GM12878 (cell line): ENCODE results near the gene RUSC1. TPM values are rescaled to one million over a fixed set of nuclear protein-coding genes. Genes with fewer than 3 reads are reported as not detected.

ENCODE experiments used
- ATF7 ChIP-seq: fragments of 450-650 bp; IDR thresholded peaks from 2 replicates; pipeline ENCODE4 v1.6.1; 2016; ENCODE audit warnings: low read depth, mild to moderate bottlenecking
- CBFB ChIP-seq: IDR thresholded peaks from 2 replicates; pipeline ENCODE4 v1.6.1; 2016; ENCODE audit warnings: antibody characterized with exemption, low read depth
- CBX3 ChIP-seq: fragments of 200-600 bp; sonication (generic); IDR thresholded peaks from 2 replicates; pipeline ENCODE4 v1.6.1; 2016; ENCODE audit warnings: low read depth, borderline replicate concordance
- CHD2 ChIP-seq: IDR thresholded peaks from 2 replicates; pipeline ENCODE4 v1.6.1; 2011; ENCODE audit warnings: low read depth, low read length, improper control_type of control experiment, borderline replicate concordance
- DPF2 ChIP-seq: fragments of 450-650 bp; IDR thresholded peaks from 2 replicates; pipeline ENCODE4 v1.6.1; 2017; ENCODE audit warnings: mild to moderate bottlenecking
- FOS ChIP-seq: IDR thresholded peaks from 3 replicates; pipeline ENCODE4 v1.6.1; 2011; ENCODE audit warnings: borderline replicate concordance; ENCODE audit not compliant: insufficient read length; ENCODE audit errors: extremely low read depth
- NFYB ChIP-seq: IDR thresholded peaks from 2 replicates; pipeline ENCODE4 v1.6.1; 2011; ENCODE audit warnings: low read depth, mild to moderate bottlenecking, low read length, improper control_type of control experiment, moderate library complexity; ENCODE audit not compliant: insufficient read depth
- POLR2AphosphoS2 ChIP-seq: IDR thresholded peaks from 2 replicates; pipeline ENCODE4 v1.6.1; 2011; ENCODE audit warnings: low read depth, mild to moderate bottlenecking, low read length, improper control_type of control experiment, moderate library complexity
- POLR2AphosphoS5 ChIP-seq: IDR thresholded peaks from 2 replicates; pipeline ENCODE4 v1.6.1; 2011; ENCODE audit warnings: mild to moderate bottlenecking, low read length, inconsistent platforms
- RAD51 ChIP-seq: fragments of 450-650 bp; IDR thresholded peaks from 2 replicates; pipeline ENCODE4 v1.6.1; 2016; ENCODE audit warnings: moderate library complexity, mild to moderate bottlenecking, inconsistent platforms
- SIX5 ChIP-seq: IDR thresholded peaks from 2 replicates; pipeline ENCODE4 v1.6.1; 2011; ENCODE audit warnings: mild to moderate bottlenecking, low read depth, low read length, moderate library complexity; ENCODE audit not compliant: severe bottlenecking
- SREBF1 ChIP-seq: IDR thresholded peaks from 2 replicates; pipeline ENCODE4 v1.6.1; 2012; ENCODE audit warnings: mild to moderate bottlenecking, low read length
- STAT3 ChIP-seq: IDR thresholded peaks from 2 replicates; pipeline ENCODE4 v1.6.1; 2011; ENCODE audit warnings: low read depth, low read length, improper control_type of control experiment
- TCF12 ChIP-seq: IDR thresholded peaks from 2 replicates; pipeline ENCODE4 v1.6.1; 2011; ENCODE audit warnings: low read depth, mild to moderate bottlenecking, low read length
- TCF3 ChIP-seq: IDR thresholded peaks from 2 replicates; pipeline ENCODE4 v1.6.1; 2012; ENCODE audit warnings: low read depth, mild to moderate bottlenecking, low read length, borderline replicate concordance; ENCODE audit not compliant: insufficient read depth
- YY1 ChIP-seq: IDR thresholded peaks from 2 replicates; pipeline ENCODE4 v1.6.1; 2011; ENCODE audit warnings: low read depth, mild to moderate bottlenecking, low read length
- polyA plus RNA-seq, 11 experiments: library from polyadenylated mRNA; depleted of rRNA in 4 of 11; unstranded in 6 of 11; stranded (reverse) in 5 of 11; fragments of >200 nt; fragmentation: Nextera tagmentation in 4 of 11; fragmentation: Illumina TruSeq in 1 of 11; extraction: Ambion mirVana in 4 of 11; extraction: Trizol in 1 of 11; gene quantifications; 1 replicate in 1 of 11; 2 replicates in 10 of 11; pipeline versions ENCODE4 v1.2.1 to v1.2.3, GENCODE V29; 2011 to 2016; ENCODE audit warnings: inconsistent platforms in 2 of 11, missing spikeins in 2 of 11, low read depth in 1 of 11
- total RNA-seq, 4 experiments: library from RNA; depleted of rRNA in 3 of 4; stranded (reverse); fragments of >200 nt in 3 of 4; fragmentation: Illumina TruSeq in 1 of 4; extraction: Trizol in 1 of 4; gene quantifications; 2 replicates each; pipeline versions ENCODE4 v1.2.1 to v1.2.3, GENCODE V29; 2013 to 2021
- TF ChIP-seq, protein P1 (sequence below): fragments of 150-350 bp; IDR thresholded peaks from 2 replicates; pipeline ENCODE4 v1.6.1; 2016; ENCODE audit warnings: low read depth, low read length
- TF ChIP-seq, protein P2 (sequence below): fragments of 150-350 bp; IDR thresholded peaks from 2 replicates; pipeline ENCODE4 v1.6.1; 2014; ENCODE audit warnings: mild to moderate bottlenecking, low read depth, low read length
- TF ChIP-seq, protein P3 (sequence below): fragments of 450-650 bp; IDR thresholded peaks from 2 replicates; pipeline ENCODE4 v1.6.1; 2017; ENCODE audit warnings: mild to moderate bottlenecking, low read depth, inconsistent platforms; ENCODE audit not compliant: poor library complexity, severe bottlenecking
- TF ChIP-seq, protein P4 (sequence below): IDR thresholded peaks from 2 replicates; pipeline ENCODE4 v1.6.1; 2011; ENCODE audit warnings: low read depth, mild to moderate bottlenecking, low read length, moderate library complexity, borderline replicate concordance; ENCODE audit errors: extremely low read depth

RUSC1 gene
- total and polyA plus RNA-seq, 10 of the 15 experiments (the other 5 are each of a cell fraction or from before 2014, with no cell fraction given), result 1.1 to 23.7 (median 12.3) TPM

- TF ChIP-seq TCF3 (0 out of 2 replicates have a peak, but pooled peaks have one; percentile 7), TCF12 (no peak; the same call in 1 of the 2 replicates), CHD2 (peak; percentile 98), DPF2 (no peak), NFYB (peak; percentile 94), CBFB (peak; percentile 67), FOS (peak; percentile 23), ATF7 (0 out of 2 replicates have a peak, but pooled peaks have one; percentile 62), CBX3 (no peak), RAD51 (peak; percentile 79), POLR2AphosphoS5 (peak; percentile 91), YY1 (peak; percentile 82), STAT3 (no peak), POLR2AphosphoS2 (0 out of 2 replicates have a peak, but pooled peaks have one; percentile 30), SREBF1 (peak; percentile 69; the same call in 1 of the 2 replicates), SIX5 (peak; percentile 83)
- TF ChIP-seq, protein P1, sequence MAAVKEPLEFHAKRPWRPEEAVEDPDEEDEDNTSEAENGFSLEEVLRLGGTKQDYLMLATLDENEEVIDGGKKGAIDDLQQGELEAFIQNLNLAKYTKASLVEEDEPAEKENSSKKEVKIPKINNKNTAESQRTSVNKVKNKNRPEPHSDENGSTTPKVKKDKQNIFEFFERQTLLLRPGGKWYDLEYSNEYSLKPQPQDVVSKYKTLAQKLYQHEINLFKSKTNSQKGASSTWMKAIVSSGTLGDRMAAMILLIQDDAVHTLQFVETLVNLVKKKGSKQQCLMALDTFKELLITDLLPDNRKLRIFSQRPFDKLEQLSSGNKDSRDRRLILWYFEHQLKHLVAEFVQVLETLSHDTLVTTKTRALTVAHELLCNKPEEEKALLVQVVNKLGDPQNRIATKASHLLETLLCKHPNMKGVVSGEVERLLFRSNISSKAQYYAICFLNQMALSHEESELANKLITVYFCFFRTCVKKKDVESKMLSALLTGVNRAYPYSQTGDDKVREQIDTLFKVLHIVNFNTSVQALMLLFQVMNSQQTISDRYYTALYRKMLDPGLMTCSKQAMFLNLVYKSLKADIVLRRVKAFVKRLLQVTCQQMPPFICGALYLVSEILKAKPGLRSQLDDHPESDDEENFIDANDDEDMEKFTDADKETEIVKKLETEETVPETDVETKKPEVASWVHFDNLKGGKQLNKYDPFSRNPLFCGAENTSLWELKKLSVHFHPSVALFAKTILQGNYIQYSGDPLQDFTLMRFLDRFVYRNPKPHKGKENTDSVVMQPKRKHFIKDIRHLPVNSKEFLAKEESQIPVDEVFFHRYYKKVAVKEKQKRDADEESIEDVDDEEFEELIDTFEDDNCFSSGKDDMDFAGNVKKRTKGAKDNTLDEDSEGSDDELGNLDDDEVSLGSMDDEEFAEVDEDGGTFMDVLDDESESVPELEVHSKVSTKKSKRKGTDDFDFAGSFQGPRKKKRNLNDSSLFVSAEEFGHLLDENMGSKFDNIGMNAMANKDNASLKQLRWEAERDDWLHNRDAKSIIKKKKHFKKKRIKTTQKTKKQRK, result no peak
- TF ChIP-seq, protein P2, sequence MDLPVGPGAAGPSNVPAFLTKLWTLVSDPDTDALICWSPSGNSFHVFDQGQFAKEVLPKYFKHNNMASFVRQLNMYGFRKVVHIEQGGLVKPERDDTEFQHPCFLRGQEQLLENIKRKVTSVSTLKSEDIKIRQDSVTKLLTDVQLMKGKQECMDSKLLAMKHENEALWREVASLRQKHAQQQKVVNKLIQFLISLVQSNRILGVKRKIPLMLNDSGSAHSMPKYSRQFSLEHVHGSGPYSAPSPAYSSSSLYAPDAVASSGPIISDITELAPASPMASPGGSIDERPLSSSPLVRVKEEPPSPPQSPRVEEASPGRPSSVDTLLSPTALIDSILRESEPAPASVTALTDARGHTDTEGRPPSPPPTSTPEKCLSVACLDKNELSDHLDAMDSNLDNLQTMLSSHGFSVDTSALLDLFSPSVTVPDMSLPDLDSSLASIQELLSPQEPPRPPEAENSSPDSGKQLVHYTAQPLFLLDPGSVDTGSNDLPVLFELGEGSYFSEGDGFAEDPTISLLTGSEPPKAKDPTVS, result no peak
- TF ChIP-seq, protein P3, sequence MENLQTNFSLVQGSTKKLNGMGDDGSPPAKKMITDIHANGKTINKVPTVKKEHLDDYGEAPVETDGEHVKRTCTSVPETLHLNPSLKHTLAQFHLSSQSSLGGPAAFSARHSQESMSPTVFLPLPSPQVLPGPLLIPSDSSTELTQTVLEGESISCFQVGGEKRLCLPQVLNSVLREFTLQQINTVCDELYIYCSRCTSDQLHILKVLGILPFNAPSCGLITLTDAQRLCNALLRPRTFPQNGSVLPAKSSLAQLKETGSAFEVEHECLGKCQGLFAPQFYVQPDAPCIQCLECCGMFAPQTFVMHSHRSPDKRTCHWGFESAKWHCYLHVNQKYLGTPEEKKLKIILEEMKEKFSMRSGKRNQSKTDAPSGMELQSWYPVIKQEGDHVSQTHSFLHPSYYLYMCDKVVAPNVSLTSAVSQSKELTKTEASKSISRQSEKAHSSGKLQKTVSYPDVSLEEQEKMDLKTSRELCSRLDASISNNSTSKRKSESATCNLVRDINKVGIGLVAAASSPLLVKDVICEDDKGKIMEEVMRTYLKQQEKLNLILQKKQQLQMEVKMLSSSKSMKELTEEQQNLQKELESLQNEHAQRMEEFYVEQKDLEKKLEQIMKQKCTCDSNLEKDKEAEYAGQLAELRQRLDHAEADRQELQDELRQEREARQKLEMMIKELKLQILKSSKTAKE, result peak; percentile 6
- TF ChIP-seq, protein P4, sequence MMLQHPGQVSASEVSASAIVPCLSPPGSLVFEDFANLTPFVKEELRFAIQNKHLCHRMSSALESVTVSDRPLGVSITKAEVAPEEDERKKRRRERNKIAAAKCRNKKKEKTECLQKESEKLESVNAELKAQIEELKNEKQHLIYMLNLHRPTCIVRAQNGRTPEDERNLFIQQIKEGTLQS, result no peak
Observed at GRCh38 chr1:155308493-155309422, 11.9 kb upstream of the RUSC1 start, which contains the start of gene FDPS (continued).
